BLaER1 (cell line): ENCODE results near the gene RFTN2.

Experiments used
- H3K27ac ChIP-seq: shearing (Covaris generic); formaldehyde crosslinking; 2 replicates; pipeline ENCODE4 v1.8.1; 2022
- H3K27me3 ChIP-seq: shearing (Covaris generic); formaldehyde crosslinking; 2 replicates; pipeline ENCODE4 v1.8.1; 2022
- H3K36me3 ChIP-seq: shearing (Covaris generic); formaldehyde crosslinking; 2 replicates; pipeline ENCODE4 v1.8.1; 2022
- H3K4me1 ChIP-seq: shearing (Covaris generic); formaldehyde crosslinking; 2 replicates; pipeline ENCODE4 v1.8.1; 2022
- H3K4me2 ChIP-seq: shearing (Covaris generic); formaldehyde crosslinking; 2 replicates; pipeline ENCODE4 v1.8.1; 2022
- H3K4me3 ChIP-seq: shearing (Covaris generic); formaldehyde crosslinking; 2 replicates; pipeline ENCODE4 v1.8.1; 2022
- H3K9ac ChIP-seq: shearing (Covaris generic); formaldehyde crosslinking; 2 replicates; pipeline ENCODE4 v1.8.1; 2022
- H3K9me3 ChIP-seq: shearing (Covaris generic); formaldehyde crosslinking; 2 replicates; pipeline ENCODE4 v1.8.1; 2022
- H4K20me1 ChIP-seq: shearing (Covaris generic); formaldehyde crosslinking; 2 replicates; pipeline ENCODE4 v1.8.1; 2022
- Cebpa-rat ChIP-seq: shearing (Covaris generic); IDR thresholded peaks from 2 replicates; pipeline ENCODE4 v1.8.1; 2022

Gene RFTN2

GRCh38 chr2:197548582-197548981 lies 126.8 kb downstream of the RFTN2 start:
- Histone ChIP-seq H3K4me2 (no peak overlapping the region), H3K36me3 (peaks cover 95% of the 10 kb centered on the region), H3K9me3 (no peaks in the 10 kb centered on the region), H4K20me1 (peaks cover 36% of the 10 kb centered on the region), H3K27me3 (no peaks in the 10 kb centered on the region), H3K9ac (no peak overlapping the region), H3K4me3 (no peak overlapping the region), H3K27ac (no peak overlapping the region), H3K4me1 (no peaks in the 10 kb centered on the region)
- TF ChIP-seq Cebpa-rat: no peak

- H3K4me1 ChIP-seq: no peaks in the 10 kb centered on the region
- H3K9me3 ChIP-seq: no peaks in the 10 kb centered on the region
- H4K20me1 ChIP-seq: peaks cover 36% of the 10 kb centered on the region
- no peaks in the 10 kb centered on the region for H3K27me3 ChIP-seq
- H3K9ac ChIP-seq: no peak overlapping the region
- H3K4me3 ChIP-seq: no peak overlapping the region
- H3K4me2 ChIP-seq: no peak overlapping the region
- peaks cover 97% of the 10 kb centered on the region for H3K36me3 ChIP-seq
- no peak overlapping the region for H3K27ac ChIP-seq
- no peak for TF ChIP-seq Cebpa-rat
Measured at GRCh38 chr2:197547163-197547900, 128.1 kb downstream of the RFTN2 start.

GRCh38 chr2:197543206-197543605 lies 132.2 kb downstream of the RFTN2 start:
- Histone ChIP-seq H3K27ac (no peak overlapping the region), H3K36me3 (peaks cover 95% of the 10 kb centered on the region), H3K4me3 (no peak overlapping the region), H3K27me3 (no peaks in the 10 kb centered on the region), H4K20me1 (peaks cover 49% of the 10 kb centered on the region), H3K9me3 (no peaks in the 10 kb centered on the region), H3K4me1 (no peaks in the 10 kb centered on the region), H3K9ac (no peak overlapping the region), H3K4me2 (no peak overlapping the region)
- no peak for TF ChIP-seq Cebpa-rat

GRCh38 chr2:197539734-197540133 lies 135.7 kb downstream of the RFTN2 start:
- no peak overlapping the region for H3K4me2 ChIP-seq
- H3K9ac ChIP-seq: no peak overlapping the region
- H3K27me3 ChIP-seq: no peaks in the 10 kb centered on the region
- H3K9me3 ChIP-seq: no peaks in the 10 kb centered on the region
- H3K36me3 ChIP-seq: peaks cover 93% of the 10 kb centered on the region
- H3K27ac ChIP-seq: no peak overlapping the region
- no peak overlapping the region for H3K4me3 ChIP-seq
- peaks cover under 1% of the 10 kb centered on the region; the same call in 1 of the 2 replicates for H3K4me1 ChIP-seq
- peaks cover 56% of the 10 kb centered on the region for H4K20me1 ChIP-seq
- TF ChIP-seq Cebpa-rat: no peak

GRCh38 chr2:197538412-197538811 lies 137.0 kb downstream of the RFTN2 start:
- no peak for TF ChIP-seq Cebpa-rat
- Histone ChIP-seq H3K36me3 (peaks cover 90% of the 10 kb centered on the region), H4K20me1 (peaks cover 69% of the 10 kb centered on the region), H3K9ac (no peak overlapping the region), H3K9me3 (no peaks in the 10 kb centered on the region), H3K27ac (no peak overlapping the region), H3K4me3 (no peak overlapping the region), H3K27me3 (no peaks in the 10 kb centered on the region), H3K4me2 (no peak overlapping the region), H3K4me1 (peaks cover 5% of the 10 kb centered on the region; the same call in 1 of the 2 replicates)
